Measurements from ENCODE around the gene KIZ.

DNA sequence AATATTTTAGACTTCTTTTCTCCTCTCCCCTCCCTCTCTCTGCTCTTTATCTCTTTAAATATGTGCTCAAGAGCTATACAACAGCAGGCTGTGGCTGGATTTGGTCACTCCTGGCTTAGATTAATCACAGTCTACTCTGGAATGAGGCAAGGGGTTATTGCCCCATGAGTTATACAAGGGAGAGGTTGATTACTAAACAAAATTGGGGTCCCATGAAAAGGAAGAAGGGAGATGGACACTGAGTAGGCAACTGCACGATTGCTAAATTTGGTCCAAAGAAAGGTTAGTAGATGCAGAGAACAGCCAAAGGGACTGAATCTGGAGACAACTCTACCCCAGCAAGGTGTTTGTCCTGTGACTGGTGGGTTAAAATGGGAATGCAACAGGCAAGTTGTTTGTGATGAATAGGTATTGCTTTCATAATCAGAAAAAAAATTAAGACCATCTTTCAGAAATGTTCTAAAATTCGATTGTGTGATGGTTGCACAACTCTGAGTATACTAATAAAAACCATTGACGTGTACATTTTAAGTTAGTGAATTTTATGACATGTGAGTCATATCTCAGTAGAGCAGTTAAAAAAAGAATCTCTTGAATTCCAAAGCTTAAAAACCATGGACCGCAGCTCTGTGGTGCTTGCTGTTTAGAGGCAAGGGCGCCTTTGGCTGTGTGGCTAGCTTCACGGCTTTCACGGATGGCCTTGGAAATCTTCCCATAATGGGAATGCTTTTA is 57.1 kb downstream of the KIZ start:
- TF ChIP-seq POLR2A (IDR thresholded peaks at IDR 0.05; ENCODE audit: low read length) (no peak), GATA1 (IDR thresholded peaks at IDR 0.05; ENCODE audit: low read depth, low read length) (no peak)
